ENCODE data around the gene MPV17L. TPM values are rescaled to one million over a fixed set of nuclear protein-coding genes. Genes with fewer than 3 reads are reported as not detected.
"Not testable (repeated sequence)": the region's sequence is repeated elsewhere in the genome, so short reads cannot be mapped to it uniquely, and the experiment has no call there.

Gene MPV17L
- total RNA-seq, 2 experiments from 2014 or later, result not detected

GRCh38 chr16:15445450-15445849, 49.9 kb downstream of the MPV17L start:
- H3K36me3 Mint-ChIP-seq (ENCODE audit: low read depth), result peaks cover 4% of the 10 kb centered on the region
- DNase-seq, result no peak
- H3K9me3 Mint-ChIP-seq, result peaks cover 9% of the 10 kb centered on the region
- H3K27me3 Mint-ChIP-seq, result no peaks in the 10 kb centered on the region
- POLR2A ChIA-PET, result no interaction called here
- CTCF ChIA-PET, result interaction anchor here (0.9 kb wide), 1 partner anchor 12 kb away, joined by 3 read pairs; no protein-coding TSS in a partner anchor
- H3K4me1 Mint-ChIP-seq, result no peaks in the 10 kb centered on the region
- no peak overlapping the region for H3K4me3 Mint-ChIP-seq
- no peak overlapping the region for H3K27ac Mint-ChIP-seq

DNA sequence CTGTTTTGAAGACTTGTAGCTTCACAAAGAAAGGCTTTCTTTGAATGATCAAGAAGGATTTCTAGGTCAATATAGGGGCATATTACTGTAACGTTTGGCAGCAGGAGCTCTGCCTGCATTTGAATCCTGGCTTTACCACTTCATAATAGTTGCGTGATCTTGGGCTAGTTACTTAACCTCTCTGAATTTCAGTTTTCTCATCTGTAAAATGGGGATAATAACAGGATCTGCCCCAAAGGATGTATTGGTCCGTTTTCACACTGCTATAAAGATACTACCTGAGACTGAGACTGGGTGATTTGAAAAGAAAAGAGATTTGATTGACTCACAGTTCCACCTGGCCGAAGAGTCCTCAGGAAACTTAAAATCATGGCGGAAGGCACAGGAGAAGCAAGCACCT, 51.3 kb downstream of the MPV17L start:
- CTCF ChIA-PET, result no interaction called here
- DNase-seq, result no peak
- Mint-ChIP-seq H3K4me1 (no peaks in the 10 kb centered on the region), H3K4me3 (no peak overlapping the region), H3K27ac (no peak overlapping the region), H3K27me3 (no peaks in the 10 kb centered on the region), H3K36me3 (ENCODE audit: low read depth) (peaks cover 4% of the 10 kb centered on the region), H3K9me3 (peaks cover 9% of the 10 kb centered on the region)
- POLR2A ChIA-PET, result no interaction called here

- no peak overlapping the region for H3K4me3 Mint-ChIP-seq
- peaks cover 2% of the 10 kb centered on the region for H3K27me3 Mint-ChIP-seq
- no peaks in the 10 kb centered on the region for H3K4me1 Mint-ChIP-seq
- no peaks in the 10 kb centered on the region for H3K36me3 Mint-ChIP-seq (ENCODE audit: low read depth)
- no peak for DNase-seq
- H3K27ac Mint-ChIP-seq, result no peak overlapping the region
- H3K9me3 Mint-ChIP-seq, result no peaks in the 10 kb centered on the region
- CTCF ChIA-PET, result no interaction called here
- POLR2A ChIA-PET, result no interaction called here
These were observed 55.1 kb downstream of the MPV17L start for GRCh38 chr16:15450624-15451023.

DNA sequence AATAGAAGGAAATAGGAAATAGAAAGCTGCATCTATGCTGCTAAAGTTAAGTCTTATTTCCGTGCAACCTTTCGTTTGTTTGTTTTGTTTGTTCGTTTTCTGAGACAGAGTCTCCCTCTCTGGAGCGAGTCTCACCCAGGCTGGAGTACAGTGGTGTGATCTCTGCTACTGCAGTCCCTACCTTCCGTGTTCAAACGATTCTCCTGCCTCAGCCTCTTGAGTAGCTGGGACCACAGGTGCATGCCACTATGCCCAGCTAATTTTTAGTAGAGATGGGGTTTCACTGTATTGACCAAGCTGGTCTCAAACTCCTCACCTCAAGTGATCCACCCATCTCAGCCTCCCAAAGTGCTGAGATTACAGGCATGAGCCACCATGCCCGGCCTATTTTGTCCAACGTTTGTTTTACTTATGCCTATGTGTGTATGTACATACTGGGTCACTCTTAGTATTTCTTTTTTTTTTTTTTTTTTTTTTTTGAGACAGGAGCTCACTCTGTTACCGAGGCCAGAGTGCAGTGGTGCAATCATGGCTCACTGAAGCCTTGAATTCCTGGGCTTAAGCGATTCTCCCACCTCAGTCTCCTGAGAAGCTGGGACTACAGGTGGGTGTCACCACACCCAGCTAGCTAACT, 55.7 kb downstream of the MPV17L start:
- POLR2A ChIA-PET, result no interaction called here
- peaks cover 2% of the 10 kb centered on the region for H3K27me3 Mint-ChIP-seq
- H3K9me3 Mint-ChIP-seq, result no peaks in the 10 kb centered on the region
- no peaks in the 10 kb centered on the region for H3K36me3 Mint-ChIP-seq (ENCODE audit: low read depth)
- no peak for DNase-seq
- H3K4me1 Mint-ChIP-seq, result no peaks in the 10 kb centered on the region
- H3K4me3 Mint-ChIP-seq, result no peak overlapping the region
- CTCF ChIA-PET, result interaction anchor here (0.7 kb wide), 1 partner anchor 14 kb away, joined by 3 read pairs; no protein-coding TSS in a partner anchor
- no peak overlapping the region for H3K27ac Mint-ChIP-seq

- H3K9me3 Mint-ChIP-seq, result no peaks in the 10 kb centered on the region
- peaks cover 3% of the 10 kb centered on the region for H3K27me3 Mint-ChIP-seq
- POLR2A ChIA-PET, result no interaction called here
- no peak overlapping the region for H3K4me3 Mint-ChIP-seq
- H3K27ac Mint-ChIP-seq, result no peak overlapping the region
- CTCF ChIA-PET, result interaction anchor here (0.7 kb wide), 1 partner anchor 13 kb away, joined by 3 read pairs; no protein-coding TSS in a partner anchor
- H3K4me1 Mint-ChIP-seq, result no peaks in the 10 kb centered on the region
- no peak for DNase-seq
- H3K36me3 Mint-ChIP-seq (ENCODE audit: low read depth), result no peaks in the 10 kb centered on the region
These were observed 56.8 kb downstream of the MPV17L start for GRCh38 chr16:15452246-15452855.

DNA sequence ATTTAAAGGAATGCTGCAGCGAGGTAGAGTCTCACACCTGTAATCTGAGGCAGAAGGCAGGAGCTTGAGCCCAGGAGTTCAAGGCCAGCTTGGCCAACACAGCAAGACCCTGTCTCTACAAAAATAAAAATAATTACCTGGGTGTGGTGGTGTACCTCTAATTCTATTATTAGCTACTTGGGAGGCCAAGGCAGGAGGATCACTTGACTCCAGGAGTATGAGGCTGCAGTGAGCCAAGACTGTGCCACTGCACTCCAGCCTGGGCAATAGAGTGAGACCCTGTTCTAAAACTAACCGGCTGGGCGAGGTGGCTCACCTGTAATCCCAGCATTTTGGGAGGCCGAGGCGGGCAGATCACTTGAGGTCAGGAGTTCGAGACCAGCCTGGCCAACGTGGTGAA, 57.7 kb downstream of the MPV17L start:
- H3K36me3 Mint-ChIP-seq (ENCODE audit: low read depth); H3K9me3 Mint-ChIP-seq; DNase-seq; POLR2A ChIA-PET; H3K27me3 Mint-ChIP-seq; CTCF ChIA-PET; H3K4me3 Mint-ChIP-seq; H3K4me1 Mint-ChIP-seq; H3K27ac Mint-ChIP-seq: not testable (repeated sequence)

DNA sequence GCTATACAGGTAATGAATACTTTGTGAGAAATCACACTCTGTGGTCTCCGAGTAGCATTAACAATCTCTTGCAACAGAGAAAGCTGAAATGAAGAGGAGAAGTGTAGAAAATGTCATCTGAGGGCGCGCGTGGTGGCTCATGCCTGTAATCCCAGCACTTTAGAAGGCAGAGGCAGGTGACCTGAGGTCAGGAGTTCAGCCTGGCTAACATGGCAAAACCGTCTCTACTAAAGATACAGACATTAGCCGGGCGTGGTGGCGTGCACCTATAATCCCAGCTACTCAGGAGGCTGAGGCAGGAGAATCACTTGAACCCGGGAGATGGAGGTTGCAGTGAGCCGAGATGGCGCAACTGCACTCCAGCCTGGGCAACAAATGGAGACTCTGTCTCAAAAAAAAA, 59.4 kb downstream of the MPV17L start:
- H3K4me1 Mint-ChIP-seq; H3K36me3 Mint-ChIP-seq (ENCODE audit: low read depth); POLR2A ChIA-PET; H3K9me3 Mint-ChIP-seq; H3K4me3 Mint-ChIP-seq; DNase-seq; CTCF ChIA-PET; H3K27ac Mint-ChIP-seq: not testable (repeated sequence)
- H3K27me3 Mint-ChIP-seq, result peaks cover 13% of the 10 kb centered on the region

- ChIA-PET POLR2A (no interaction called here), CTCF (interaction anchor here (1.0 kb wide), 1 partner anchor 12 kb away, joined by 3 read pairs; no protein-coding TSS in a partner anchor)
- Mint-ChIP-seq H3K4me1 (no peaks in the 10 kb centered on the region), H3K9me3 (no peaks in the 10 kb centered on the region), H3K36me3 (ENCODE audit: low read depth) (no peaks in the 10 kb centered on the region), H3K4me3 (no peak overlapping the region), H3K27me3 (peaks cover 16% of the 10 kb centered on the region), H3K27ac (no peak overlapping the region)
- DNase-seq, result no peak
These were observed 61.8 kb downstream of the MPV17L start for GRCh38 chr16:15457400-15457799.

GRCh38 chr16:15457958-15458357, 62.4 kb downstream of the MPV17L start:
- ChIA-PET CTCF (interaction anchor here (0.6 kb wide), 1 partner anchor 187 kb away, joined by 3 read pairs; no protein-coding TSS in a partner anchor), POLR2A (no interaction called here)
- no peak overlapping the region for H3K27ac Mint-ChIP-seq
- DNase-seq, result no peak
- H3K27me3 Mint-ChIP-seq, result peaks cover 16% of the 10 kb centered on the region
- no peaks in the 10 kb centered on the region for H3K36me3 Mint-ChIP-seq (ENCODE audit: low read depth)
- H3K4me3 Mint-ChIP-seq, result no peak overlapping the region
- no peaks in the 10 kb centered on the region for H3K4me1 Mint-ChIP-seq
- no peaks in the 10 kb centered on the region for H3K9me3 Mint-ChIP-seq

DNA sequence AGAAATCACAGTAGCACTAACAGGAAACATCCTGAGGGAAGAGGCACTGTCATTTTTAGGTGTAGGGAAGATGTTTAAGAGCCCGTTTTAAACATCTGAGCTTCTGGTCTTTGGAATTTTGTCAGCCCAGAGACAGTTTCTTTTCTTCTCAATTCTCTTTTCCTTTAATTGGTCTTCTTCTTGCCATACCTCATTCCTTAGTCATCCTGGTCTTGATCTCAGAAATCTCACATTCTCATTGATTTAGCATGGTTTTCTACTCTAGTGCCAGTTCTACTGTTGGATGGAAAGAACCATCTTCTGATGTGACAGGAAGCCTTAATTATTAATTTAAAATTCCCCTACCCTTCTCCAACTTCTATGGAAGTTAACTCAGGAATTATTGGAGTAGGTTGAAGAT, 64.2 kb downstream of the MPV17L start:
- Mint-ChIP-seq H3K27ac (no peak overlapping the region), H3K4me3 (no peak overlapping the region), H3K27me3 (peaks cover 13% of the 10 kb centered on the region), H3K36me3 (ENCODE audit: low read depth) (no peaks in the 10 kb centered on the region), H3K4me1 (no peaks in the 10 kb centered on the region), H3K9me3 (no peaks in the 10 kb centered on the region)
- POLR2A ChIA-PET, result no interaction called here
- no peak for DNase-seq
- CTCF ChIA-PET, result no interaction called here

- peaks cover 13% of the 10 kb centered on the region for H3K27me3 Mint-ChIP-seq
- no peaks in the 10 kb centered on the region for H3K36me3 Mint-ChIP-seq (ENCODE audit: low read depth)
- no peaks in the 10 kb centered on the region for H3K9me3 Mint-ChIP-seq
- H3K4me1 Mint-ChIP-seq, result no peaks in the 10 kb centered on the region
- DNase-seq, result no peak
- ChIA-PET POLR2A (no interaction called here), CTCF (no interaction called here)
- H3K4me3 Mint-ChIP-seq, result no peak overlapping the region
- no peak overlapping the region for H3K27ac Mint-ChIP-seq
These were observed 65.0 kb downstream of the MPV17L start for GRCh38 chr16:15460601-15461000.

DNA sequence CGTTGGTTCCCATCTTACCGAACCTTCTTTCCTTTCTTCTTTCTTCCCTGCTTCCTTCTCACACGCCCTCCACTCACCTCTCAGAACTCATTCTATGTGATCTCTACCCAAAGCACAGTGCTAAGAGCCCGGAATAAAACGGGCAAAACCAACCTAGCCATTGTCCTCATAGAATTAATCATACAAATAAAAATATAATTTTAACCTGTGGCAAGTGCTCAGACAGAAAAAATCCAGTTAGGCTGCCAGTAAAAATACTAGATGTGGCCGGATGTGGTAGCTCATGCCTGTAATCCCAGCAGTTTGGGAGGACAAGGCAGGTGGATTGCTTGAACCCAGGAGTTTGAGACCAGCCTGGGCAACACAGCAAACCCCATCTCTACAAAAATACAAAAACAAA, 65.8 kb downstream of the MPV17L start:
- Mint-ChIP-seq H3K36me3 (ENCODE audit: low read depth) (no peaks in the 10 kb centered on the region), H3K4me1 (no peaks in the 10 kb centered on the region), H3K4me3 (no peak overlapping the region), H3K27ac (no peak overlapping the region), H3K9me3 (no peaks in the 10 kb centered on the region), H3K27me3 (peaks cover 13% of the 10 kb centered on the region)
- DNase-seq, result no peak
- POLR2A ChIA-PET, result no interaction called here
- CTCF ChIA-PET, result no interaction called here

All from activated CD4-positive, alpha-beta memory T cell treated with anti-CD3 and anti-CD28 coated beads, Interleukin-2, amount 10 ng/mL, durations not matched to agents 7 days and 5 days (primary cell).